Activated B cell treated with CpG ODN at 0.5 μM for 24 hours (primary cell): Measurements from ENCODE around the gene YJEFN3. TPM values are rescaled to one million over a fixed set of nuclear protein-coding genes. Genes with fewer than 3 reads are reported as not detected.

Experiments used
- ATAC-seq: fragments of 200-7000 bp; cut with Tn5 transposase; one replicate; pipeline ENCODE4 v1.10.0; 2021; ENCODE audit warnings: low read depth, mild to moderate bottlenecking, moderate library complexity
- CTCF ChIA-PET: fragments of 350-600 bp; sonication (Branson Sonifier 250); formaldehyde crosslinking; loops from one replicate; lab custom pipeline; 2021; ENCODE audit warnings: antibody characterized with exemption; lab: Charles Lee
- POLR2A ChIA-PET: fragments of 350-600 bp; sonication (Branson Sonifier 250); formaldehyde crosslinking; loops from one replicate; lab custom pipeline; 2021; ENCODE audit warnings: antibody characterized with exemption; lab: Charles Lee
- DNase-seq: peaks from one replicate; pipeline ENCODE4 v3.0.0; 2022
- H3K27ac Mint-ChIP-seq: one replicate; pipeline ENCODE4 v1.8.0; 2020; ENCODE audit warnings: mixed read lengths
- H3K27me3 Mint-ChIP-seq: one replicate; pipeline ENCODE4 v1.8.0; 2021; ENCODE audit warnings: mixed read lengths
- H3K36me3 Mint-ChIP-seq: one replicate; pipeline ENCODE4 v1.8.0; 2021; ENCODE audit warnings: low read depth, mixed read lengths
- H3K4me1 Mint-ChIP-seq: one replicate; pipeline ENCODE4 v1.8.0; 2021; ENCODE audit warnings: mixed read lengths
- H3K4me3 Mint-ChIP-seq: one replicate; pipeline ENCODE4 v1.8.0; 2020; ENCODE audit warnings: mild to moderate bottlenecking, mixed read lengths
- H3K9me3 Mint-ChIP-seq: one replicate; pipeline ENCODE4 v1.8.0; 2020; ENCODE audit warnings: mixed read lengths
- CTCF ChIP-seq: fragments of 200-600 bp; IDR thresholded peaks from one replicate; pipeline ENCODE4 v1.8.0; 2022; ENCODE audit warnings: antibody characterized with exemption, mild to moderate bottlenecking
- intact Hi-C: fragments of 100-400 bp; cut with micrococcal nuclease; formaldehyde crosslinking; loops from one replicate; pipeline ENCODE4 v1.15.1; 2024
- total RNA-seq: library from RNA; stranded (reverse); gene quantifications from 2 replicates; pipeline ENCODE4 v1.2.3, GENCODE V29; 2022

The YJEFN3 gene
- total RNA-seq, 1 donor from 2014 or later, result 9.1 TPM

GRCh38 chr19:19504754-19505668, 23.7 kb upstream of the YJEFN3 start:
- Mint-ChIP-seq H3K9me3 (no peaks in the 10 kb centered on the region), H3K4me3 (no peak overlapping the region), H3K27ac (no peak overlapping the region), H3K36me3 (peaks cover 73% of the 10 kb centered on the region), H3K4me1 (no peaks in the 10 kb centered on the region), H3K27me3 (no peaks in the 10 kb centered on the region)
- TF ChIP-seq CTCF, result no peak
- DNase-seq, result no peak
- CTCF ChIA-PET, result no interaction called here
- POLR2A ChIA-PET, result interaction anchor here (1.1 kb wide), 1 partner anchor 11 kb away, joined by 5 read pairs; the partner anchor contains the start of genes NDUFA13 and TSSK6
- intact Hi-C loops, result no loop called here
- ATAC-seq, result no peak

DNA sequence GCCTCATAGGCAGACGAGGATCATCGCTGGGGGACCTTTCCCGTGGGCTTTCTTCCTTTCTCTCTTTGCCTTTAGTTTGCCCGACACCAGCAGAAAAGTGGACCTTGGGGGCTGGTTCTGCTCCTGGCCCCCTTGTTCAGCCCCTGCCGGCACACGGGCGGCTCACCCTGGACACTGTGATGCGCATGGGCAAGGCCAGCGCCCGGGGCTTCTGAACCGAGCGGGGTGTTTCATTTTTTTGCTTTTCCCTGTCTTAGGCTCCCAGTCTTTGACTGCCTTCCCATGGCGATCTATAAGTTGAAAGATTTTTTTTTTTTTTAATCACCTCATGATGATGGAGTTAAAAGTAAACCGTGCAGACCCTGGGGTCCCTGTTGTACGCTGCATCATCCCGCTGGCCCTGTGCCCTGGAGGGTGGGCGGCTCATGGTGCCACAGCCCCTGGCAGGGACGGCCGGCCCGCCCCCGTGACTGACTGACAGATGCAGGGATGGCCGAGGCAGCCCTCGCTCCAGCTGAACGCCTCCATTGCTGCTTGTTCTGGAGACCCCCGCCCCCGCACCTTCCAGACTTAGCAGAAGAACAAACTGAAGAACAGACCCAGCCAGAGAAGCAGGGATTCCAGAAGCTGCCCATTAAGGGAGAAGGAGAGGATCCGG, 22.9 kb upstream of the YJEFN3 start:
- H3K4me1 Mint-ChIP-seq, result no peaks in the 10 kb centered on the region
- ChIA-PET CTCF (no interaction called here), POLR2A (no interaction called here)
- no peak for TF ChIP-seq CTCF
- H3K27ac Mint-ChIP-seq, result no peak overlapping the region
- ATAC-seq, result no peak
- DNase-seq, result no peak
- H3K4me3 Mint-ChIP-seq, result no peak overlapping the region
- intact Hi-C loops, result no loop called here
- H3K27me3 Mint-ChIP-seq, result no peaks in the 10 kb centered on the region
- H3K9me3 Mint-ChIP-seq, result no peaks in the 10 kb centered on the region
- H3K36me3 Mint-ChIP-seq, result peaks cover 65% of the 10 kb centered on the region

DNA sequence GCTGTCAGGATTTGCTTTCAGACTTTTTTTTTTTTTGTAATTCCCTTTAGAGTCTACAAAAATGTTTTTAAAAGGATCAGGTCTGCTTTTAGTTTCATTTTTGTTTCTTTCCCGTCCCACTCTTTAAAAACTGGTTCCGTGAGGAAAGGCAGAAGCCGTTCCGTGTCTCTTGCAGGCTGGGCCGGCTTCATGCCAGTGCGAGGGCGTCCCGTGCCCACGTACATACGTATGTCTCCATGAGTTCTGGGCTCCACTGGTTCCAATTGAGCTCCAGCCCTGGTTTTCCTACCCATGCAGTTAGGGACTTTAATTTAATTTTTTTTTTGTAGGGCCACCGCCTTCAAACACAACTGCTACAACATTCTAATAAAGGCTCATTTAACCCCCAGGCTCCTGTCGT, 22.1 kb upstream of the YJEFN3 start:
- CTCF ChIA-PET, result no interaction called here
- POLR2A ChIA-PET, result no interaction called here
- no peak overlapping the region for H3K27ac Mint-ChIP-seq
- no peak for DNase-seq
- no peak for ATAC-seq
- intact Hi-C loops, result no loop called here
- H3K4me1 Mint-ChIP-seq, result no peaks in the 10 kb centered on the region
- no peak for TF ChIP-seq CTCF
- no peak overlapping the region for H3K4me3 Mint-ChIP-seq
- peaks cover 58% of the 10 kb centered on the region for H3K36me3 Mint-ChIP-seq
- H3K27me3 Mint-ChIP-seq, result no peaks in the 10 kb centered on the region
- H3K9me3 Mint-ChIP-seq, result no peaks in the 10 kb centered on the region

DNA sequence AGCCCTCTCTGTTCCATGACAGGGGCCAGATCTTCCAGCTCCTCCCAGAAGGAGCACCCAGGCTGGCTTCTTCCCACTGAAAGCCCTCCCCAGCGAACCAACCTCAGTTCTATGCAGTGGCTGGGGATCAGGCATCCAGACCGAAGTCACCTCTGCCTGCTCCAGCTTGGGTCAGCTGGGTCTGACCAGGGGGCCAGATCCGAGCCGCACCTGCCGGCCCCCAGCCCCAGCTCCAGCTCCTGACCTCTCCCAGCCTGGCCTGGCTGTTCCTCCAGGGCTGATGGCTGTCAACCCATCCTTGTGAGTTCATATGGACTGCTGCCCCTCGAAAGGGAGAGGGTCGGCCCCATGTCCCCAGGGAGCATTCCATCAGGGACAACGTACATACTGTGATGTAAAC, 21.4 kb upstream of the YJEFN3 start:
- H3K4me1 Mint-ChIP-seq, result no peaks in the 10 kb centered on the region
- no peak for TF ChIP-seq CTCF
- H3K27ac Mint-ChIP-seq, result no peak overlapping the region
- no peaks in the 10 kb centered on the region for H3K9me3 Mint-ChIP-seq
- no peak overlapping the region for H3K4me3 Mint-ChIP-seq
- no peaks in the 10 kb centered on the region for H3K27me3 Mint-ChIP-seq
- H3K36me3 Mint-ChIP-seq, result peaks cover 50% of the 10 kb centered on the region
- intact Hi-C loops, result no loop called here
- ChIA-PET CTCF (interaction anchor here (1.0 to 1.7 kb wide), 3 partner anchors 16 to 140 kb away, joined by 3 to 6 read pairs (median 4); no protein-coding TSS in a partner anchor), POLR2A (interaction anchor here (0.8 kb wide), 1 partner anchor 122 kb away, joined by 3 read pairs; no protein-coding TSS in a partner anchor)
- no peak for ATAC-seq
- no peak for DNase-seq

DNA sequence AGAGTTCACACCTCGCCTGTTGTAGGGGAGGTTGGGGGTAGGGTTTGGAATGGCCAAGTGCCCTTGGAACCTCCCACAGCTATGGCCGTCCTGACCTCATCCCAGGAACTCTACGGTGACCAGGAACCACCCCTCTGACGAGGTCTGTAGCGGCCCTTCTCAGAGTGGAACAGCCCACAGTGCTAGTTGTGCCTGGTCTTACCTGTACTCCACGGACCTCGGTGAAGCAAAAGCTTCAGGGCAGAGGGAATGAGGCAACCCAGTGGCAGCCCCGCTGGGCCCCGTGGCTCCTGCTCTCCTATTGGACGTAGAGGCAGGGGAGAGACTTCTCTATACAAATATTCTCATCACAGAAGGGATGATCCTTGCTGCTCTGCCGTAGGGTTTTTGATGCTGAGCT, 20.5 kb upstream of the YJEFN3 start:
- no peaks in the 10 kb centered on the region for H3K27me3 Mint-ChIP-seq
- no peak for ATAC-seq
- no peak for DNase-seq
- intact Hi-C loops, result no loop called here
- no peak overlapping the region for H3K4me3 Mint-ChIP-seq
- no peaks in the 10 kb centered on the region for H3K4me1 Mint-ChIP-seq
- no peak overlapping the region for H3K27ac Mint-ChIP-seq
- peaks cover 42% of the 10 kb centered on the region for H3K36me3 Mint-ChIP-seq
- ChIA-PET POLR2A (no interaction called here), CTCF (interaction anchor here (1.5 to 1.7 kb wide), 2 partner anchors 17 to 141 kb away, joined by 4 to 6 read pairs; no protein-coding TSS in a partner anchor)
- TF ChIP-seq CTCF, result no peak
- H3K9me3 Mint-ChIP-seq, result no peaks in the 10 kb centered on the region
